ENCODE measurements around the gene TTC16.
"Not testable (repeated sequence)": the region's sequence is repeated elsewhere in the genome, so short reads cannot be mapped to it uniquely, and the experiment has no call there.

Gene TTC16

GRCh38 chr9:127767410-127767809, 51.5 kb downstream of the TTC16 start:
- no peak for DNase-seq (ENCODE audit: low read depth in 2 of 2)

GRCh38 chr9:127767909-127768331, 52.0 kb downstream of the TTC16 start:
- DNase-seq (ENCODE audit: low read depth in 2 of 2), result no peak

- no peak for DNase-seq (ENCODE audit: low read depth in 2 of 2)
Observed at GRCh38 chr9:127768698-127769097, 52.8 kb downstream of the TTC16 start.

GRCh38 chr9:127769101-127769500, 53.2 kb downstream of the TTC16 start:
- no peak for DNase-seq (ENCODE audit: low read depth in 2 of 2)

GRCh38 chr9:127769929-127770582, 54.2 kb downstream of the TTC16 start:
- no peak for DNase-seq (ENCODE audit: low read depth in 2 of 2)

GRCh38 chr9:127770583-127770904, 54.7 kb downstream of the TTC16 start:
- no peak for DNase-seq (ENCODE audit: low read depth in 2 of 2)

GRCh38 chr9:127770905-127771569, 55.2 kb downstream of the TTC16 start:
- DNase-seq (ENCODE audit: low read depth in 2 of 2), result peak; percentile 97

GRCh38 chr9:127771570-127772189, 55.8 kb downstream of the TTC16 start:
- DNase-seq (ENCODE audit: low read depth in 2 of 2), result no peak

- no peak for DNase-seq (ENCODE audit: low read depth in 2 of 2)
Observed at GRCh38 chr9:127772603-127773002, 56.7 kb downstream of the TTC16 start.

GRCh38 chr9:127773272-127773671, 57.4 kb downstream of the TTC16 start:
- DNase-seq (ENCODE audit: low read depth in 2 of 2), result no peak

GRCh38 chr9:127773981-127774380, 58.1 kb downstream of the TTC16 start:
- DNase-seq (ENCODE audit: low read depth in 2 of 2), result no peak

GRCh38 chr9:127776195-127776923, 60.5 kb downstream of the TTC16 start:
- DNase-seq (ENCODE audit: low read depth in 2 of 2), result peak; percentile 61 to 75

- no peak for DNase-seq (ENCODE audit: low read depth in 2 of 2)
Observed at GRCh38 chr9:127776924-127777289, 61.0 kb downstream of the TTC16 start.

- DNase-seq (ENCODE audit: low read depth in 2 of 2), result no peak
Observed at GRCh38 chr9:127777368-127777980, 61.6 kb downstream of the TTC16 start.

GRCh38 chr9:127778280-127779135, 62.6 kb downstream of the TTC16 start, which contains the start of gene SH2D3C:
Gene SH2D3C, minus strand, starts transcription at chr9:127778666. Its CDS starts 39 bp downstream, at chr9:127778627.
- no peak for DNase-seq (ENCODE audit: low read depth in 2 of 2)

GRCh38 chr9:127779136-127779981, 63.5 kb downstream of the TTC16 start:
- DNase-seq (ENCODE audit: low read depth in 2 of 2), result peak; percentile 58

GRCh38 chr9:127780126-127780885, 64.4 kb downstream of the TTC16 start:
- no peak for DNase-seq (ENCODE audit: low read depth in 2 of 2)

GRCh38 chr9:127780909-127781308, 65.0 kb downstream of the TTC16 start:
- not testable (repeated sequence) for DNase-seq (ENCODE audit: low read depth in 2 of 2)

Measured in stimulated activated CD4-positive, alpha-beta T cell treated with anti-CD3 and anti-CD28 coated beads, Interleukin-15, amount 100 ng/mL, for 48 hours (primary cell).